Panc1 (cell line): ENCODE data around the gene ARHGEF10L.

Source experiments
- POLR2AphosphoS5 ChIP-seq: IDR thresholded peaks from 2 replicates; pipeline ENCODE4 v1.6.1; 2012; ENCODE audit warnings: mild to moderate bottlenecking, low read depth, low read length, moderate library complexity
- SIN3A ChIP-seq: IDR thresholded peaks from 2 replicates; pipeline ENCODE4 v1.6.1; 2012; ENCODE audit warnings: low read depth, mild to moderate bottlenecking, low read length, moderate library complexity, borderline replicate concordance; ENCODE audit not compliant: insufficient read depth
- TCF7L2 ChIP-seq: IDR thresholded peaks from 2 replicates; pipeline ENCODE4 v1.6.1; 2011; ENCODE audit warnings: mild to moderate bottlenecking, low read depth, low read length, inconsistent platforms
- TF ChIP-seq, protein P1 (sequence below): fragments of 450-650 bp; IDR thresholded peaks from 2 replicates; pipeline ENCODE4 v1.5.1; 2017; ENCODE audit warnings: mild to moderate bottlenecking
- TF ChIP-seq, protein P2 (sequence below), 2 experiments: IDR thresholded peaks; 2 replicates each; pipeline ENCODE4 v1.6.1; 2011 to 2012; ENCODE audit warnings: low read depth in 2 of 2, control low read depth in 1 of 2, low read length in 1 of 2, mild to moderate bottlenecking in 1 of 2, moderate library complexity in 1 of 2; ENCODE audit not compliant: insufficient read depth in 1 of 2

DNA sequence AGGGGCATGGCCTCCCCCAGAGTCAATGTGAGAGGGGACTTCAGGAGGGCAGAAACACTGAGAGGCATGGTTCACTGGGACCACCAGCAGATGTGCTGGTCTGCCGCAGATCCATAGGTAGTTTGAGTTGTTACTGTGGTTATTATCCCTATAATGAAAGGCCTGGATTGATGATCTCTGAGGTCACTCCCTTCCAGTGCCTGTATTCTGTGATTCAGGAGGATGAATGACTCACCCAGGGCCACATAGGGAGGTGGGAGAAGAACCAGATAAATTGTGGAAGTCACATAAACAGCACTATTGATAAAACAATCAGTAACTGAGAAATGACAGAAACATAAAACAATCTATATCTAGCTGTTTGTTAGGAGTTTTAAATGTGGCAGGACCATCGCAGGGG, 193.0 kb downstream of the ARHGEF10L start:
- TF ChIP-seq, protein P1, sequence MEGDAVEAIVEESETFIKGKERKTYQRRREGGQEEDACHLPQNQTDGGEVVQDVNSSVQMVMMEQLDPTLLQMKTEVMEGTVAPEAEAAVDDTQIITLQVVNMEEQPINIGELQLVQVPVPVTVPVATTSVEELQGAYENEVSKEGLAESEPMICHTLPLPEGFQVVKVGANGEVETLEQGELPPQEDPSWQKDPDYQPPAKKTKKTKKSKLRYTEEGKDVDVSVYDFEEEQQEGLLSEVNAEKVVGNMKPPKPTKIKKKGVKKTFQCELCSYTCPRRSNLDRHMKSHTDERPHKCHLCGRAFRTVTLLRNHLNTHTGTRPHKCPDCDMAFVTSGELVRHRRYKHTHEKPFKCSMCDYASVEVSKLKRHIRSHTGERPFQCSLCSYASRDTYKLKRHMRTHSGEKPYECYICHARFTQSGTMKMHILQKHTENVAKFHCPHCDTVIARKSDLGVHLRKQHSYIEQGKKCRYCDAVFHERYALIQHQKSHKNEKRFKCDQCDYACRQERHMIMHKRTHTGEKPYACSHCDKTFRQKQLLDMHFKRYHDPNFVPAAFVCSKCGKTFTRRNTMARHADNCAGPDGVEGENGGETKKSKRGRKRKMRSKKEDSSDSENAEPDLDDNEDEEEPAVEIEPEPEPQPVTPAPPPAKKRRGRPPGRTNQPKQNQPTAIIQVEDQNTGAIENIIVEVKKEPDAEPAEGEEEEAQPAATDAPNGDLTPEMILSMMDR = no peak
- TF ChIP-seq POLR2AphosphoS5 (no peak), SIN3A (no peak), TCF7L2 (no peak)
- TF ChIP-seq, protein P2, sequence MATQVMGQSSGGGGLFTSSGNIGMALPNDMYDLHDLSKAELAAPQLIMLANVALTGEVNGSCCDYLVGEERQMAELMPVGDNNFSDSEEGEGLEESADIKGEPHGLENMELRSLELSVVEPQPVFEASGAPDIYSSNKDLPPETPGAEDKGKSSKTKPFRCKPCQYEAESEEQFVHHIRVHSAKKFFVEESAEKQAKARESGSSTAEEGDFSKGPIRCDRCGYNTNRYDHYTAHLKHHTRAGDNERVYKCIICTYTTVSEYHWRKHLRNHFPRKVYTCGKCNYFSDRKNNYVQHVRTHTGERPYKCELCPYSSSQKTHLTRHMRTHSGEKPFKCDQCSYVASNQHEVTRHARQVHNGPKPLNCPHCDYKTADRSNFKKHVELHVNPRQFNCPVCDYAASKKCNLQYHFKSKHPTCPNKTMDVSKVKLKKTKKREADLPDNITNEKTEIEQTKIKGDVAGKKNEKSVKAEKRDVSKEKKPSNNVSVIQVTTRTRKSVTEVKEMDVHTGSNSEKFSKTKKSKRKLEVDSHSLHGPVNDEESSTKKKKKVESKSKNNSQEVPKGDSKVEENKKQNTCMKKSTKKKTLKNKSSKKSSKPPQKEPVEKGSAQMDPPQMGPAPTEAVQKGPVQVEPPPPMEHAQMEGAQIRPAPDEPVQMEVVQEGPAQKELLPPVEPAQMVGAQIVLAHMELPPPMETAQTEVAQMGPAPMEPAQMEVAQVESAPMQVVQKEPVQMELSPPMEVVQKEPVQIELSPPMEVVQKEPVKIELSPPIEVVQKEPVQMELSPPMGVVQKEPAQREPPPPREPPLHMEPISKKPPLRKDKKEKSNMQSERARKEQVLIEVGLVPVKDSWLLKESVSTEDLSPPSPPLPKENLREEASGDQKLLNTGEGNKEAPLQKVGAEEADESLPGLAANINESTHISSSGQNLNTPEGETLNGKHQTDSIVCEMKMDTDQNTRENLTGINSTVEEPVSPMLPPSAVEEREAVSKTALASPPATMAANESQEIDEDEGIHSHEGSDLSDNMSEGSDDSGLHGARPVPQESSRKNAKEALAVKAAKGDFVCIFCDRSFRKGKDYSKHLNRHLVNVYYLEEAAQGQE (IDR thresholded peaks at IDR 0.05; ENCODE audit: insufficient read depth in 1 of 2, low read depth in 2 of 2, low read length in 1 of 2) = no peak
